HG03439 (cell line): ENCODE data around the gene C1orf52.
A peak's percentile ranks its signal among the peaks of the same experiment; 100 is the strongest.

Source experiments
- ATAC-seq: cut with Tn5 transposase; IDR thresholded peaks from one replicate; pipeline ENCODE4 v1.9.1; 2021; ENCODE audit warnings: mild to moderate bottlenecking, moderate library complexity; ENCODE audit not compliant: unreplicated experiment

Gene C1orf52

GRCh38 chr1:85259118-85259911 lies at the start of gene C1orf52:
Gene C1orf52 (minus strand): TSS chr1:85259662. CDS start chr1:85259633, 29 bp downstream.
- ATAC-seq: peak; percentile 98

- ATAC-seq: no peak
Observed at GRCh38 chr1:85308833-85309350, 49.4 kb upstream of the C1orf52 start.

- ATAC-seq: peak; percentile 94
Observed at GRCh38 chr1:85307987-85308832, 48.7 kb upstream of the C1orf52 start.

- no peak for ATAC-seq
Observed at GRCh38 chr1:85306236-85306635, 46.8 kb upstream of the C1orf52 start.

- no peak for ATAC-seq
Observed at GRCh38 chr1:85303440-85304162, 44.1 kb upstream of the C1orf52 start.

- ATAC-seq: no peak
Observed at GRCh38 chr1:85300140-85300539, 40.7 kb upstream of the C1orf52 start.

GRCh38 chr1:85297855-85298629 lies 38.6 kb upstream of the C1orf52 start:
- ATAC-seq: peak; percentile 98

- no peak for ATAC-seq
Observed at GRCh38 chr1:85297538-85297854, 38.0 kb upstream of the C1orf52 start.

- no peak for ATAC-seq
Observed at GRCh38 chr1:85296980-85297379, 37.5 kb upstream of the C1orf52 start.

- no peak for ATAC-seq
Observed at GRCh38 chr1:85295654-85296053, 36.2 kb upstream of the C1orf52 start.

- no peak for ATAC-seq
Observed at GRCh38 chr1:85295006-85295431, 35.6 kb upstream of the C1orf52 start.

- no peak for ATAC-seq
Observed at GRCh38 chr1:85290826-85291225, 31.4 kb upstream of the C1orf52 start.

GRCh38 chr1:85289848-85290335 lies 30.4 kb upstream of the C1orf52 start:
- no peak for ATAC-seq

GRCh38 chr1:85289207-85289847 lies 29.9 kb upstream of the C1orf52 start:
- ATAC-seq: no peak

- no peak for ATAC-seq
Observed at GRCh38 chr1:85284202-85284601, 24.7 kb upstream of the C1orf52 start.

GRCh38 chr1:85283475-85284199 lies 24.2 kb upstream of the C1orf52 start:
- no peak for ATAC-seq

GRCh38 chr1:85282424-85282823 lies 23.0 kb upstream of the C1orf52 start:
- ATAC-seq: no peak

GRCh38 chr1:85280636-85281035 lies 21.2 kb upstream of the C1orf52 start:
- no peak for ATAC-seq

- ATAC-seq: no peak
Observed at GRCh38 chr1:85279458-85280080, 20.1 kb upstream of the C1orf52 start.
